Right cardiac atrium (tissue), 5 donors: ENCODE data around the gene GIPR. TPM values are rescaled to one million over a fixed set of nuclear protein-coding genes. Genes with fewer than 3 reads are reported as not detected.
A peak's percentile ranks its signal among the peaks of the same experiment; 100 is the strongest.
"Not testable (repeated sequence)": the region's sequence is repeated elsewhere in the genome, so short reads cannot be mapped to it uniquely, and the experiment has no call there.

Experiments used
- ATAC-seq, 2 donors: fragments of 200-7000 bp; cut with Tn5 transposase; one replicate each; pipeline versions ENCODE4 v1.8.0 to v1.9.1; 2020; ENCODE audit warnings: moderate library complexity in 2 of 2, mild to moderate bottlenecking in 1 of 2
- DNase-seq, 3 donors: peaks; one replicate each; pipeline ENCODE4 v3.0.0-alpha.2; 2020
- H3K27ac ChIP-seq: one replicate; pipeline ENCODE4 v1.5.1; 2013; ENCODE audit warnings: mild to moderate bottlenecking, low read length, control low read depth, moderate library complexity
- H3K27me3 ChIP-seq: one replicate; pipeline ENCODE4 v1.6.1; 2013; ENCODE audit not compliant: control insufficient read depth, insufficient read depth
- H3K4me1 ChIP-seq: one replicate; pipeline ENCODE4 v1.6.1; 2013; ENCODE audit warnings: low read length; ENCODE audit not compliant: control insufficient read depth, insufficient read depth
- H3K4me3 ChIP-seq: one replicate; pipeline ENCODE4 v1.5.1; 2013; ENCODE audit warnings: low read length, control low read depth
- H3K9me3 ChIP-seq: one replicate; pipeline ENCODE4 v1.6.1; 2013; ENCODE audit warnings: low read length; ENCODE audit not compliant: control insufficient read depth
- WGBS: extraction: QIAGEN DNeasy Blood & Tissue Kit; methylation state at CpG from one replicate; pipeline ENCODE4 v1.1.7; 2013; 5-methylcytosine and 5-hydroxymethylcytosine counted together
- intact Hi-C, 4 donors: fragments of 100-400 bp; cut with DNase I; formaldehyde crosslinking; loops; one replicate each; pipeline versions ENCODE4 v1.11.0 to v1.14.0; 2022 to 2023
- microRNA-seq, 2 donors: library from miRNA; unstranded; fragments of <30 nt; microRNA quantifications; one replicate each; pipeline ENCODE4 v1.2.0, GENCODE V29; 2020 to 2021
- polyA plus RNA-seq: library from polyadenylated mRNA; stranded (reverse); fragments of 200-250 nt; gene quantifications from one replicate; pipeline ENCODE4 v1.2.3, GENCODE V29; 2013
- total RNA-seq, 4 donors: library from RNA; stranded (reverse); fragmentation: NEBNext Ultra II Directional; extraction: Animal tissue kit (Norgen Biotek cat#: 25700); gene quantifications; one replicate each; pipeline ENCODE4 v1.2.1, GENCODE V29; 2021
- donor health status: healthy with polysubstance abuse.
- donor health status: DM: no; HTN: yes; CAD: no.
- donor health status: DM: no; HTN: no; CAD: no.
- donor health status: DM: no; HTN: yes; CAD: no; lungs with severe emphysema.
- donor health status: DM: yes; HTN: yes; CAD: no.

GIPR gene
- total and polyA plus RNA-seq, 5 donors = 8.5 to 16.7 (median 12.2) TPM

- Histone ChIP-seq H3K27me3 (no peaks in the 10 kb centered on the region), H3K27ac (peak overlapping the region; percentile 50), H3K4me3 (peak overlapping the region; percentile 60), H3K4me1 (peaks cover 7% of the 10 kb centered on the region), H3K9me3 (no peaks in the 10 kb centered on the region)
- 2% methylated on average over 24 of the region's 24 CpGs for WGBS
- intact Hi-C loops = loop anchor here in 1 of 4 donors (10.0 kb wide), 1 partner anchor 48 kb away; the partner anchor contains the start of gene SIX5
- DNase-seq = no peak
- ATAC-seq = no peak
These were observed 48.5 kb downstream of the GIPR start for GRCh38 chr19:45716359-45717130.

GRCh38 chr19:45717131-45717982 lies 49.3 kb downstream of the GIPR start:
- peak; percentile 96 to 98 for ATAC-seq
- intact Hi-C loops = loop anchor here in 1 of 4 donors (10.0 kb wide), 1 partner anchor 47 kb away; the partner anchor contains the start of gene SIX5

GRCh38 chr19:45717983-45718650 lies 50.1 kb downstream of the GIPR start:
- peak in 1 of 2 donors; percentile 0 for ATAC-seq

More at GRCh38 chr19:45717131-45717982, 49.3 kb downstream of the GIPR start:
- peaks cover 7% of the 10 kb centered on the region for H3K4me1 ChIP-seq
- DNase-seq = peak; percentile 99 to 100 (median 99)
- peak overlapping the region; percentile 88 for H3K27ac ChIP-seq
- no peaks in the 10 kb centered on the region for H3K9me3 ChIP-seq
- peak overlapping the region; percentile 60 for H3K4me3 ChIP-seq
- WGBS = under 1% methylated on average over 51 of the region's 51 CpGs
- no peaks in the 10 kb centered on the region for H3K27me3 ChIP-seq

GRCh38 chr19:45720065-45720464 lies 52.0 kb downstream of the GIPR start:
- 97% methylated on average over 11 of the region's 11 CpGs for WGBS
- intact Hi-C loops, H3K4me1 ChIP-seq, H3K27ac ChIP-seq, DNase-seq, ATAC-seq, H3K4me3 ChIP-seq, H3K27me3 ChIP-seq, H3K9me3 ChIP-seq: not testable (repeated sequence)

More at GRCh38 chr19:45717983-45718650, 50.1 kb downstream of the GIPR start:
- intact Hi-C loops = loop anchor here in 1 of 4 donors (10.0 kb wide), 1 partner anchor 47 kb away; the partner anchor contains the start of gene SIX5
- H3K4me1 ChIP-seq = peaks cover 7% of the 10 kb centered on the region
- H3K9me3 ChIP-seq = no peaks in the 10 kb centered on the region
- H3K27me3 ChIP-seq = no peaks in the 10 kb centered on the region
- peak overlapping the region; percentile 88 for H3K27ac ChIP-seq
- no peak for DNase-seq
- WGBS = 56% methylated on average over 12 of the region's 12 CpGs
- H3K4me3 ChIP-seq = peak overlapping the region; percentile 47

- intact Hi-C loops, H3K4me1 ChIP-seq, H3K4me3 ChIP-seq, H3K27me3 ChIP-seq, H3K9me3 ChIP-seq, ATAC-seq, DNase-seq, H3K27ac ChIP-seq: not testable (repeated sequence)
- 96% methylated on average over 18 of the region's 18 CpGs for WGBS
These were observed 60.7 kb downstream of the GIPR start for GRCh38 chr19:45728683-45729082.

GRCh38 chr19:45729800-45730290 lies 61.8 kb downstream of the GIPR start:
- no peaks in the 10 kb centered on the region for H3K9me3 ChIP-seq
- no peak overlapping the region for H3K27ac ChIP-seq
- WGBS = 8% methylated on average over 10 of the region's 10 CpGs
- peaks cover 3% of the 10 kb centered on the region for H3K4me1 ChIP-seq
- DNase-seq = no peak
- intact Hi-C loops = no loop called here
- H3K4me3 ChIP-seq = peak overlapping the region; percentile 85
- no peaks in the 10 kb centered on the region for H3K27me3 ChIP-seq
- no peak for ATAC-seq

- Histone ChIP-seq H3K4me3 (peak within 1 kb of the TSS; percentile 85), H3K4me1 (peaks cover 3% of the 10 kb centered on the region), H3K9me3 (no peaks in the 10 kb centered on the region), H3K27me3 (no peaks in the 10 kb centered on the region), H3K27ac (peak within 1 kb of the TSS; percentile 5)
- 1% methylated on average over 48 of the region's 48 CpGs for WGBS
- DNase-seq = peak; percentile 97 to 99 (median 98)
- ATAC-seq = peak; percentile 98
- intact Hi-C loops = no loop called here
These were observed 62.6 kb downstream of the GIPR start, which contains the start of gene FBXO46 for GRCh38 chr19:45730368-45731288. FBXO46 (minus strand) TSS chr19:45730896; CDS start chr19:45713495, 17,401 bp downstream.

Small RNAs within 50 kb of the gene (microRNA-seq; reads per million reads assigned to microRNA genes)
- gene MIR330 (53.0 to 85.0 reads per million in 2 donors), gene MIR642A (0 reads per million in 2 donors), gene MIR642B (0 reads per million in 2 donors)

Other genes with a start within 250 kb of the GIPR start
- gene ERCC1, start 244.3 kb upstream of the GIPR start, total RNA-seq = 100 to 1,000 TPM; 133 to 143 (median 139) TPM
- 139 TPM for gene ERCC1, start 244.3 kb upstream of the GIPR start, polyA plus RNA-seq
- gene FOSB, start 200.2 kb upstream of the GIPR start, total RNA-seq = 10 to 100 TPM in 1 of 4 donors, 1 to 10 TPM in 3; 1.6 to 16.3 (median 6.1) TPM
- 57.8 TPM for gene FOSB, start 200.2 kb upstream of the GIPR start, polyA plus RNA-seq
- gene RTN2, start 171.2 kb upstream of the GIPR start, total RNA-seq = 10 to 100 TPM; 18.7 to 26.4 (median 20.4) TPM
- 20.2 TPM for gene RTN2, start 171.2 kb upstream of the GIPR start, polyA plus RNA-seq
- gene PPM1N, start 169.8 kb upstream of the GIPR start, total RNA-seq = under 1 TPM in 2 of 4 donors, not detected in 2; 0.24 to 0.96 TPM
- gene PPM1N, start 169.8 kb upstream of the GIPR start, polyA plus RNA-seq = 0.91 TPM
- gene VASP, start 160.7 kb upstream of the GIPR start, total RNA-seq = 10 to 100 TPM; 44.1 to 85.4 (median 47.4) TPM
- gene VASP, start 160.7 kb upstream of the GIPR start, polyA plus RNA-seq = 42.2 TPM
- 10 to 100 TPM; 20.7 to 27.6 (median 24.1) TPM for gene OPA3, start 83.4 kb upstream of the GIPR start, total RNA-seq
- 17.5 TPM for gene OPA3, start 83.4 kb upstream of the GIPR start, polyA plus RNA-seq
- 10 to 100 TPM in 1 of 4 donors, 1 to 10 TPM in 3; 3.7 to 11.3 (median 4.7) TPM for gene GPR4, start 66.0 kb upstream of the GIPR start, total RNA-seq
- gene GPR4, start 66.0 kb upstream of the GIPR start, polyA plus RNA-seq = 7.7 TPM
- gene EML2, start 28.8 kb upstream of the GIPR start, total RNA-seq = 10 to 100 TPM; 25.2 to 37.9 (median 33.7) TPM
- 19.0 TPM for gene EML2, start 28.8 kb upstream of the GIPR start, polyA plus RNA-seq
- gene SNRPD2, start 23.7 kb downstream of the GIPR start, total RNA-seq = 100 to 1,000 TPM; 246 to 297 (median 285) TPM
- gene SNRPD2, start 23.7 kb downstream of the GIPR start, polyA plus RNA-seq = 281 TPM
- gene QPCTL, start 24.4 kb downstream of the GIPR start, total RNA-seq = 1 to 10 TPM; 2.5 to 3.3 (median 3.1) TPM
- gene QPCTL, start 24.4 kb downstream of the GIPR start, polyA plus RNA-seq = 2.7 TPM
- 10 to 100 TPM; 11.4 to 13.2 (median 12.6) TPM for gene FBXO46, start 62.7 kb downstream of the GIPR start, total RNA-seq
- 9.4 TPM for gene FBXO46, start 62.7 kb downstream of the GIPR start, polyA plus RNA-seq
- gene MEIOSIN, start 65.2 kb downstream of the GIPR start, total RNA-seq = under 1 TPM; 0.15 to 0.76 (median 0.30) TPM
- gene MEIOSIN, start 65.2 kb downstream of the GIPR start, polyA plus RNA-seq = 0.41 TPM
- gene SIX5, start 101.0 kb downstream of the GIPR start, total RNA-seq = 10 to 100 TPM; 15.8 to 33.2 (median 24.1) TPM
- 19.4 TPM for gene SIX5, start 101.0 kb downstream of the GIPR start, polyA plus RNA-seq
- 100 to 1,000 TPM; 220 to 304 (median 288) TPM for gene DMPK, start 114.3 kb downstream of the GIPR start, total RNA-seq
- gene DMPK, start 114.3 kb downstream of the GIPR start, polyA plus RNA-seq = 395 TPM
- 10 to 100 TPM; 72.2 to 87.1 (median 76.6) TPM for gene DMWD, start 124.6 kb downstream of the GIPR start, total RNA-seq
- 50.2 TPM for gene DMWD, start 124.6 kb downstream of the GIPR start, polyA plus RNA-seq
- gene RSPH6A, start 147.1 kb downstream of the GIPR start, total RNA-seq = under 1 TPM in 1 of 4 donors, not detected in 3; 0.14 TPM
- gene RSPH6A, start 147.1 kb downstream of the GIPR start, polyA plus RNA-seq = not detected
- 10 to 100 TPM; 33.1 to 40.4 (median 34.4) TPM for gene SYMPK, start 194.9 kb downstream of the GIPR start, total RNA-seq
- gene SYMPK, start 194.9 kb downstream of the GIPR start, polyA plus RNA-seq = 23.5 TPM
- not detected for gene FOXA3, start 196.1 kb downstream of the GIPR start, total RNA-seq
- not detected for gene FOXA3, start 196.1 kb downstream of the GIPR start, polyA plus RNA-seq
- gene IRF2BP1, start 217.9 kb downstream of the GIPR start, total RNA-seq = 10 to 100 TPM; 21.5 to 23.4 (median 22.5) TPM
- gene IRF2BP1, start 217.9 kb downstream of the GIPR start, polyA plus RNA-seq = 17.5 TPM
- 10 to 100 TPM in 3 of 4 donors, 1 to 10 TPM in 1; 9.1 to 15.4 (median 12.9) TPM for gene MYPOP, start 234.4 kb downstream of the GIPR start, total RNA-seq
- 9.3 TPM for gene MYPOP, start 234.4 kb downstream of the GIPR start, polyA plus RNA-seq
- gene NANOS2, start 246.6 kb downstream of the GIPR start, total RNA-seq = not detected
- not detected for gene NANOS2, start 246.6 kb downstream of the GIPR start, polyA plus RNA-seq